IPS-18c (cell line): ENCODE measurements around the gene ACYP2.
"Not testable (repeated sequence)": the region's sequence is repeated elsewhere in the genome, so short reads cannot be mapped to it uniquely, and the experiment has no call there.

Source experiments
- H3K4me3 ChIP-seq: 2 replicates; pipeline ENCODE4 v1.7.0; 2013; ENCODE audit warnings: low read depth, mild to moderate bottlenecking, low read length, moderate library complexity; ENCODE audit not compliant: insufficient read depth
- H3K9me3 ChIP-seq: one replicate; pipeline ENCODE4 v1.6.1; 2013; ENCODE audit warnings: mild to moderate bottlenecking, low read length, moderate library complexity; ENCODE audit not compliant: control insufficient read depth, insufficient read depth

ACYP2 gene

GRCh38 chr2:54122171-54122935 is 6.9 kb downstream of the ACYP2 start:
- Histone ChIP-seq H3K9me3 (peaks cover 3% of the 10 kb centered on the region), H3K4me3 (no peak overlapping the region)

GRCh38 chr2:54122939-54123338 is 7.5 kb downstream of the ACYP2 start:
- H3K9me3 ChIP-seq: peaks cover 3% of the 10 kb centered on the region
- no peak overlapping the region for H3K4me3 ChIP-seq

- H3K9me3 ChIP-seq, H3K4me3 ChIP-seq: not testable (repeated sequence)
Observed at GRCh38 chr2:54127174-54127573, 11.8 kb downstream of the ACYP2 start.

GRCh38 chr2:54133056-54133455 is 17.6 kb downstream of the ACYP2 start:
- no peaks in the 10 kb centered on the region for H3K9me3 ChIP-seq
- no peak overlapping the region for H3K4me3 ChIP-seq

GRCh38 chr2:54139210-54139609 is 23.8 kb downstream of the ACYP2 start:
- H3K4me3 ChIP-seq: no peak overlapping the region
- no peaks in the 10 kb centered on the region for H3K9me3 ChIP-seq

- Histone ChIP-seq H3K4me3 (no peak overlapping the region), H3K9me3 (no peaks in the 10 kb centered on the region)
Observed at GRCh38 chr2:54143780-54144179, 28.4 kb downstream of the ACYP2 start.

GRCh38 chr2:54148391-54148790 is 33.0 kb downstream of the ACYP2 start:
- peaks cover 2% of the 10 kb centered on the region for H3K9me3 ChIP-seq

GRCh38 chr2:54149638-54150441 is 34.4 kb downstream of the ACYP2 start:
- Histone ChIP-seq H3K9me3 (peaks cover 2% of the 10 kb centered on the region), H3K4me3 (no peak overlapping the region)

More at GRCh38 chr2:54148391-54148790, 33.0 kb downstream of the ACYP2 start:
- H3K4me3 ChIP-seq: no peak overlapping the region

- H3K4me3 ChIP-seq: no peak overlapping the region
- no peaks in the 10 kb centered on the region for H3K9me3 ChIP-seq
Observed at GRCh38 chr2:54158311-54158710, 42.9 kb downstream of the ACYP2 start.

GRCh38 chr2:54161660-54162424 is 46.4 kb downstream of the ACYP2 start:
- no peak overlapping the region for H3K4me3 ChIP-seq
- H3K9me3 ChIP-seq: no peaks in the 10 kb centered on the region

- H3K9me3 ChIP-seq: no peaks in the 10 kb centered on the region
- H3K4me3 ChIP-seq: no peak overlapping the region
Observed at GRCh38 chr2:54164106-54164505, 48.7 kb downstream of the ACYP2 start.

GRCh38 chr2:54166121-54166773 is 50.8 kb downstream of the ACYP2 start:
- Histone ChIP-seq H3K9me3 (peaks cover 3% of the 10 kb centered on the region), H3K4me3 (no peak overlapping the region)

- H3K9me3 ChIP-seq: no peaks in the 10 kb centered on the region
- H3K4me3 ChIP-seq: no peak overlapping the region
Observed at GRCh38 chr2:54176577-54176976, 61.2 kb downstream of the ACYP2 start.

- Histone ChIP-seq H3K9me3 (no peaks in the 10 kb centered on the region), H3K4me3 (no peak overlapping the region)
Observed at GRCh38 chr2:54183281-54183680, 67.9 kb downstream of the ACYP2 start.

GRCh38 chr2:54183972-54184371 is 68.6 kb downstream of the ACYP2 start:
- Histone ChIP-seq H3K9me3 (no peaks in the 10 kb centered on the region), H3K4me3 (no peak overlapping the region)

- Histone ChIP-seq H3K4me3 (no peak overlapping the region), H3K9me3 (no peaks in the 10 kb centered on the region)
Observed at GRCh38 chr2:54185105-54185504, 69.7 kb downstream of the ACYP2 start.

GRCh38 chr2:54187331-54187730 is 71.9 kb downstream of the ACYP2 start:
- Histone ChIP-seq H3K9me3 (no peaks in the 10 kb centered on the region), H3K4me3 (no peak overlapping the region)
